ENCODE results near the gene MAP3K20.

- TF ChIP-seq POLR2A (IDR thresholded peaks at IDR 0.05; ENCODE audit: low read depth, low read length): no peak
- TF ChIP-seq, protein P1, sequence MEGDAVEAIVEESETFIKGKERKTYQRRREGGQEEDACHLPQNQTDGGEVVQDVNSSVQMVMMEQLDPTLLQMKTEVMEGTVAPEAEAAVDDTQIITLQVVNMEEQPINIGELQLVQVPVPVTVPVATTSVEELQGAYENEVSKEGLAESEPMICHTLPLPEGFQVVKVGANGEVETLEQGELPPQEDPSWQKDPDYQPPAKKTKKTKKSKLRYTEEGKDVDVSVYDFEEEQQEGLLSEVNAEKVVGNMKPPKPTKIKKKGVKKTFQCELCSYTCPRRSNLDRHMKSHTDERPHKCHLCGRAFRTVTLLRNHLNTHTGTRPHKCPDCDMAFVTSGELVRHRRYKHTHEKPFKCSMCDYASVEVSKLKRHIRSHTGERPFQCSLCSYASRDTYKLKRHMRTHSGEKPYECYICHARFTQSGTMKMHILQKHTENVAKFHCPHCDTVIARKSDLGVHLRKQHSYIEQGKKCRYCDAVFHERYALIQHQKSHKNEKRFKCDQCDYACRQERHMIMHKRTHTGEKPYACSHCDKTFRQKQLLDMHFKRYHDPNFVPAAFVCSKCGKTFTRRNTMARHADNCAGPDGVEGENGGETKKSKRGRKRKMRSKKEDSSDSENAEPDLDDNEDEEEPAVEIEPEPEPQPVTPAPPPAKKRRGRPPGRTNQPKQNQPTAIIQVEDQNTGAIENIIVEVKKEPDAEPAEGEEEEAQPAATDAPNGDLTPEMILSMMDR (IDR thresholded peaks at IDR 0.05; ENCODE audit: extremely low read depth in 1 of 2, insufficient read depth in 1 of 2, low read depth in 1 of 2, low read length in 2 of 2): no peak
- no peak for TF ChIP-seq JUN (IDR thresholded peaks at IDR 0.05; ENCODE audit: borderline replicate concordance, insufficient read depth, insufficient read length, low read depth)
- no peak for TF ChIP-seq MYC (IDR thresholded peaks at IDR 0.05; ENCODE audit: low read depth, low read length)
- TF ChIP-seq EZH2 (IDR thresholded peaks at IDR 0.05; ENCODE audit: borderline replicate concordance, low read depth, low read length, severe bottlenecking): no peak
- TF ChIP-seq POLR2AphosphoS5 (IDR thresholded peaks at IDR 0.05; ENCODE audit: insufficient read depth, low read depth, low read length): no peak
These were observed 118.3 kb downstream of the MAP3K20 start for GRCh38 chr2:173193925-173194324.
